Inflammatory macrophage treated with lipopolysaccharide for 4 hours (primary cell): Measurements from ENCODE around the gene EEFSEC.
A peak's percentile ranks its signal among the peaks of the same experiment; 100 is the strongest.

Experiments
- DNase-seq: peaks from one replicate; pipeline ENCODE4 v3.0.0-alpha.2; 2020

Gene EEFSEC

GRCh38 chr3:128402998-128403397 is 249.7 kb downstream of the EEFSEC start:
- no peak for DNase-seq

- no peak for DNase-seq
These were observed 251.2 kb downstream of the EEFSEC start for GRCh38 chr3:128404276-128405068.

GRCh38 chr3:128405554-128406277 is 252.4 kb downstream of the EEFSEC start:
- DNase-seq, result no peak

- DNase-seq, result no peak
These were observed 254.0 kb downstream of the EEFSEC start for GRCh38 chr3:128407247-128407646.

GRCh38 chr3:128408012-128408692 is 254.9 kb downstream of the EEFSEC start:
- DNase-seq, result no peak

GRCh38 chr3:128408693-128409623 is 255.7 kb downstream of the EEFSEC start:
- no peak for DNase-seq

GRCh38 chr3:128409624-128410581 is 256.6 kb downstream of the EEFSEC start:
- DNase-seq, result no peak

GRCh38 chr3:128410669-128411573 is 257.6 kb downstream of the EEFSEC start:
- no peak for DNase-seq

GRCh38 chr3:128411574-128412064 is 258.3 kb downstream of the EEFSEC start:
- DNase-seq, result no peak

- no peak for DNase-seq
These were observed 259.1 kb downstream of the EEFSEC start for GRCh38 chr3:128412180-128413002.

- DNase-seq, result no peak
These were observed 259.7 kb downstream of the EEFSEC start for GRCh38 chr3:128413003-128413370.

GRCh38 chr3:128413413-128414205 is 260.3 kb downstream of the EEFSEC start:
- DNase-seq, result no peak

- DNase-seq, result peak; percentile 18
These were observed 262.0 kb downstream of the EEFSEC start for GRCh38 chr3:128415200-128415772.

GRCh38 chr3:128415773-128416577 is 262.7 kb downstream of the EEFSEC start:
- no peak for DNase-seq

- DNase-seq, result peak; percentile 62
These were observed 263.4 kb downstream of the EEFSEC start for GRCh38 chr3:128416578-128417211.

- no peak for DNase-seq
These were observed 265.6 kb downstream of the EEFSEC start for GRCh38 chr3:128418900-128419299.

GRCh38 chr3:128419311-128419710 is 266.0 kb downstream of the EEFSEC start:
- no peak for DNase-seq
